Suprapubic skin (tissue), 4 donors: ENCODE data around the gene KSR2. TPM values are rescaled to one million over a fixed set of nuclear protein-coding genes. Genes with fewer than 3 reads are reported as not detected.

Experiments used
- DNase-seq, 2 donors: peaks; one replicate each; pipeline ENCODE4 v3.0.0-alpha.2; 2019; ENCODE audit warnings: low spot score in 2 of 2
- H3K27ac ChIP-seq: fragments of 200-600 bp; sonication (generic); one replicate; pipeline ENCODE4 v1.5.1; 2019
- H3K27me3 ChIP-seq: fragments of 200-600 bp; sonication (generic); one replicate; pipeline ENCODE4 v1.5.1; 2019
- H3K36me3 ChIP-seq: fragments of 200-600 bp; sonication (generic); one replicate; pipeline ENCODE4 v1.5.1; 2019
- H3K4me1 ChIP-seq: fragments of 200-600 bp; sonication (generic); one replicate; pipeline ENCODE4 v1.5.1; 2019
- H3K4me3 ChIP-seq: fragments of 200-600 bp; sonication (generic); one replicate; pipeline ENCODE4 v1.5.1; 2019; ENCODE audit warnings: mild to moderate bottlenecking
- H3K9me3 ChIP-seq: fragments of 200-600 bp; sonication (generic); one replicate; pipeline ENCODE4 v1.5.1; 2019
- EP300 ChIP-seq: sonication (generic); formaldehyde crosslinking; IDR thresholded peaks from one replicate; pipeline ENCODE4 v1.6.1; 2017; ENCODE audit warnings: antibody characterized with exemption
- POLR2A ChIP-seq, 2 donors: fragments of 450-650 bp; IDR thresholded peaks; one replicate each; pipeline ENCODE4 v1.6.1; 2017; ENCODE audit warnings: antibody characterized with exemption in 2 of 2, mild to moderate bottlenecking in 2 of 2, moderate library complexity in 2 of 2
- POLR2AphosphoS5 ChIP-seq, 3 donors: sonication (generic); formaldehyde crosslinking; IDR thresholded peaks; one replicate each; pipeline ENCODE4 v1.6.1; 2017; ENCODE audit warnings: antibody characterized with exemption in 3 of 3
- WGBS: methylation state at CpG from one replicate; pipeline ENCODE4 v1.1.5; 2018; 5-methylcytosine and 5-hydroxymethylcytosine counted together
- total RNA-seq, 4 donors: library from RNA; depleted of rRNA; stranded (reverse); fragments of >200 nt; gene quantifications; one replicate each; pipeline ENCODE4 v1.1.0, GENCODE V29; 2016
- TF ChIP-seq, protein P1 (sequence below), 2 donors: fragments of 200-600 bp in 1 of 2; fragments of 450-650 bp in 1 of 2; sonication (generic) in 1 of 2; IDR thresholded peaks; one replicate each; pipeline ENCODE4 v1.5.1; 2016 to 2019; ENCODE audit warnings: antibody characterized with exemption in 2 of 2, mild to moderate bottlenecking in 1 of 2, moderate library complexity in 1 of 2

The KSR2 gene
- total RNA-seq, 4 donors from 2014 or later, result 0.24 to 0.39 (median 0.38) TPM; not detected in 1

DNA sequence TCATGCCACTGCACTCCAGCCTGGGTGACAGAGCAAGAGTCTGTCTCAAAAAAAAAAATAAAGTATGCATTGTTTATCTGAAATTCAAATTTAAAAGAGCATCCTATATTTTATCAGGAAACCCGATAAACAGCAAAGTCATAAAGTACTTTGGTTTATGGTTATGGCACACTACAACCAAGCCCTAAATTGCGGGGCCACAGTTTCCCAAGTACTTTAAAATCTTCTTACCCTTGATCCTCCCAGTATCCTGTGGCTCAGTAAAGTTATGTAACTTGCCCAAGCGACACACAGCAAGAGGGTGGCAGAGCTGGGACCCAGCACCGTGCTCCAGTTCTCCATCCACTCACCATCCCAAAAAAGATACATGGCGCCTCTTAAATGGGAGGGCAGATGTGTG, 35.2 kb downstream of the KSR2 start:
- Histone ChIP-seq H3K4me3 (no peak overlapping the region), H3K9me3 (no peaks in the 10 kb centered on the region), H3K27me3 (no peaks in the 10 kb centered on the region), H3K4me1 (no peaks in the 10 kb centered on the region), H3K27ac (no peak overlapping the region), H3K36me3 (no peaks in the 10 kb centered on the region)
- 94% methylated on average over 5 of the region's 5 CpGs for WGBS
- DNase-seq, result no peak
- TF ChIP-seq EP300 (no peak), POLR2A (IDR thresholded peaks at IDR 0.05) (no peak), POLR2AphosphoS5 (IDR thresholded peaks at IDR 0.05) (no peak)
- TF ChIP-seq, protein P1, sequence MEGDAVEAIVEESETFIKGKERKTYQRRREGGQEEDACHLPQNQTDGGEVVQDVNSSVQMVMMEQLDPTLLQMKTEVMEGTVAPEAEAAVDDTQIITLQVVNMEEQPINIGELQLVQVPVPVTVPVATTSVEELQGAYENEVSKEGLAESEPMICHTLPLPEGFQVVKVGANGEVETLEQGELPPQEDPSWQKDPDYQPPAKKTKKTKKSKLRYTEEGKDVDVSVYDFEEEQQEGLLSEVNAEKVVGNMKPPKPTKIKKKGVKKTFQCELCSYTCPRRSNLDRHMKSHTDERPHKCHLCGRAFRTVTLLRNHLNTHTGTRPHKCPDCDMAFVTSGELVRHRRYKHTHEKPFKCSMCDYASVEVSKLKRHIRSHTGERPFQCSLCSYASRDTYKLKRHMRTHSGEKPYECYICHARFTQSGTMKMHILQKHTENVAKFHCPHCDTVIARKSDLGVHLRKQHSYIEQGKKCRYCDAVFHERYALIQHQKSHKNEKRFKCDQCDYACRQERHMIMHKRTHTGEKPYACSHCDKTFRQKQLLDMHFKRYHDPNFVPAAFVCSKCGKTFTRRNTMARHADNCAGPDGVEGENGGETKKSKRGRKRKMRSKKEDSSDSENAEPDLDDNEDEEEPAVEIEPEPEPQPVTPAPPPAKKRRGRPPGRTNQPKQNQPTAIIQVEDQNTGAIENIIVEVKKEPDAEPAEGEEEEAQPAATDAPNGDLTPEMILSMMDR (IDR thresholded peaks at IDR 0.05), result no peak

DNA sequence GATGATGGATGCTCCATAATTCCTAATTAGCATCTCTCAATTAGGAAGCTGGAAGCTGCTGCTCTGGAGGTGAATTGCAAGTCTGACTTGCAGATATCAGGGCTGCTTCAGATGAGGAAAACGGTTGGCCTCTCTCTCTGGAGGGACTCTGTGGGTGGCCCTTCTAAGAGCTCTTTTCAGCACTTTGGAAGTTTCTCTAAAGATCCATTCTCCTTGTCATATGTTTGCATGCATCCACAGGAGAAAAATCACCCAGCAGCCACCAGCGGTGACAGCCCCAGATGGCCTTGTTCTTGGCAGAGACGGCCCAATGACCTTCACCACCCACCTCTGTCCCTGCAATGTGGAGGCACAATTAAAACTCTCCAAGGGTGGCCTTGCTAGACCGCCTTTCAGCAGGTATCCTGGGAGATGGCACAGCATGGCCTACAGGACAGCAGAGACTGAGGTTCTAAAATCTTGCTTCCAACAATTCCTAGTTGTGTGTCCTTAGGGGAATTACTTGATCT, 42.3 kb downstream of the KSR2 start:
- no peak overlapping the region for H3K4me3 ChIP-seq
- WGBS, result 65% methylated on average over 2 of the region's 4 CpGs
- H3K36me3 ChIP-seq, result no peaks in the 10 kb centered on the region
- H3K4me1 ChIP-seq, result no peaks in the 10 kb centered on the region
- no peaks in the 10 kb centered on the region for H3K9me3 ChIP-seq
- H3K27ac ChIP-seq, result no peak overlapping the region
- no peaks in the 10 kb centered on the region for H3K27me3 ChIP-seq
- no peak for TF ChIP-seq POLR2AphosphoS5 (IDR thresholded peaks at IDR 0.05)
- no peak for TF ChIP-seq POLR2A (IDR thresholded peaks at IDR 0.05)
- TF ChIP-seq, protein P1 (IDR thresholded peaks at IDR 0.05), result no peak
- no peak for TF ChIP-seq EP300
- no peak for DNase-seq

GRCh38 chr12:117921929-117922777, 46.6 kb downstream of the KSR2 start:
- H3K27ac ChIP-seq, result no peak overlapping the region
- no peak for TF ChIP-seq POLR2AphosphoS5 (IDR thresholded peaks at IDR 0.05)
- no peak for TF ChIP-seq POLR2A (IDR thresholded peaks at IDR 0.05)
- TF ChIP-seq EP300, result no peak
- TF ChIP-seq, protein P1 (IDR thresholded peaks at IDR 0.05), result no peak
- no peaks in the 10 kb centered on the region for H3K36me3 ChIP-seq
- no peaks in the 10 kb centered on the region for H3K4me1 ChIP-seq
- no peak for DNase-seq
- no peak overlapping the region for H3K4me3 ChIP-seq
- 34% methylated on average over 6 of the region's 6 CpGs for WGBS
- H3K9me3 ChIP-seq, result no peaks in the 10 kb centered on the region
- H3K27me3 ChIP-seq, result no peaks in the 10 kb centered on the region

- H3K27ac ChIP-seq, result no peak overlapping the region
- no peaks in the 10 kb centered on the region for H3K4me1 ChIP-seq
- H3K9me3 ChIP-seq, result no peaks in the 10 kb centered on the region
- H3K36me3 ChIP-seq, result no peaks in the 10 kb centered on the region
- TF ChIP-seq POLR2A (IDR thresholded peaks at IDR 0.05) (no peak), POLR2AphosphoS5 (IDR thresholded peaks at IDR 0.05) (no peak), EP300 (no peak)
- TF ChIP-seq, protein P1 (IDR thresholded peaks at IDR 0.05), result no peak
- WGBS, result 68% methylated on average over 2 of the region's 2 CpGs
- no peak overlapping the region for H3K4me3 ChIP-seq
- H3K27me3 ChIP-seq, result no peaks in the 10 kb centered on the region
- DNase-seq, result no peak
Observed at GRCh38 chr12:117919479-117919878, 49.3 kb downstream of the KSR2 start.

GRCh38 chr12:117914686-117915085, 54.1 kb downstream of the KSR2 start:
- Histone ChIP-seq H3K27ac (no peak overlapping the region), H3K36me3 (no peaks in the 10 kb centered on the region), H3K4me1 (no peaks in the 10 kb centered on the region), H3K27me3 (no peaks in the 10 kb centered on the region), H3K9me3 (no peaks in the 10 kb centered on the region), H3K4me3 (no peak overlapping the region)
- no peak for DNase-seq
- TF ChIP-seq, protein P1 (IDR thresholded peaks at IDR 0.05), result no peak
- no peak for TF ChIP-seq POLR2AphosphoS5 (IDR thresholded peaks at IDR 0.05)
- no peak for TF ChIP-seq EP300
- TF ChIP-seq POLR2A (IDR thresholded peaks at IDR 0.05), result no peak
- WGBS, result 99% methylated on average over 4 of the region's 4 CpGs
